Suprapubic skin (tissue), 4 donors: ENCODE results near the gene SLC22A23. TPM values are rescaled to one million over a fixed set of nuclear protein-coding genes. Genes with fewer than 3 reads are reported as not detected.

Experiments used
- DNase-seq, 2 donors: peaks; one replicate each; pipeline ENCODE4 v3.0.0-alpha.2; 2019; ENCODE audit warnings: low spot score in 2 of 2
- H3K27ac ChIP-seq: fragments of 200-600 bp; sonication (generic); one replicate; pipeline ENCODE4 v1.5.1; 2019
- H3K27me3 ChIP-seq: fragments of 200-600 bp; sonication (generic); one replicate; pipeline ENCODE4 v1.5.1; 2019
- H3K36me3 ChIP-seq: fragments of 200-600 bp; sonication (generic); one replicate; pipeline ENCODE4 v1.5.1; 2019
- H3K4me1 ChIP-seq: fragments of 200-600 bp; sonication (generic); one replicate; pipeline ENCODE4 v1.5.1; 2019
- H3K4me3 ChIP-seq: fragments of 200-600 bp; sonication (generic); one replicate; pipeline ENCODE4 v1.5.1; 2019; ENCODE audit warnings: mild to moderate bottlenecking
- H3K9me3 ChIP-seq: fragments of 200-600 bp; sonication (generic); one replicate; pipeline ENCODE4 v1.5.1; 2019
- CTCF ChIP-seq, 2 donors: fragments of 200-600 bp in 1 of 2; fragments of 450-650 bp in 1 of 2; sonication (generic) in 1 of 2; IDR thresholded peaks; one replicate each; pipeline ENCODE4 v1.5.1; 2016 to 2019; ENCODE audit warnings: antibody characterized with exemption in 2 of 2, mild to moderate bottlenecking in 1 of 2, moderate library complexity in 1 of 2
- EP300 ChIP-seq: sonication (generic); formaldehyde crosslinking; IDR thresholded peaks from one replicate; pipeline ENCODE4 v1.6.1; 2017; ENCODE audit warnings: antibody characterized with exemption
- POLR2A ChIP-seq, 2 donors: fragments of 450-650 bp; IDR thresholded peaks; one replicate each; pipeline ENCODE4 v1.6.1; 2017; ENCODE audit warnings: antibody characterized with exemption in 2 of 2, mild to moderate bottlenecking in 2 of 2, moderate library complexity in 2 of 2
- POLR2AphosphoS5 ChIP-seq, 3 donors: sonication (generic); formaldehyde crosslinking; IDR thresholded peaks; one replicate each; pipeline ENCODE4 v1.6.1; 2017; ENCODE audit warnings: antibody characterized with exemption in 3 of 3
- WGBS: methylation state at CpG from one replicate; pipeline ENCODE4 v1.1.5; 2018; 5-methylcytosine and 5-hydroxymethylcytosine counted together
- total RNA-seq, 4 donors: library from RNA; depleted of rRNA; stranded (reverse); fragments of >200 nt; gene quantifications; one replicate each; pipeline ENCODE4 v1.1.0, GENCODE V29; 2016

SLC22A23 gene
- total RNA-seq, 4 donors from 2014 or later: 38.2 to 59.8 (median 48.1) TPM

- Histone ChIP-seq H3K4me3 (no peak overlapping the region), H3K9me3 (no peaks in the 10 kb centered on the region), H3K4me1 (peaks cover 4% of the 10 kb centered on the region), H3K27me3 (no peaks in the 10 kb centered on the region), H3K27ac (no peak overlapping the region), H3K36me3 (peaks cover 33% of the 10 kb centered on the region)
- WGBS: 85% methylated on average over 7 of the region's 7 CpGs
- no peak for TF ChIP-seq EP300
- TF ChIP-seq POLR2AphosphoS5 (IDR thresholded peaks at IDR 0.05): no peak
- TF ChIP-seq CTCF (IDR thresholded peaks at IDR 0.05): no peak
- TF ChIP-seq POLR2A (IDR thresholded peaks at IDR 0.05): no peak
- peak in 1 of 2 donors; percentile 26 for DNase-seq
Measured at GRCh38 chr6:3291987-3292386, 164.9 kb downstream of the SLC22A23 start.

DNA sequence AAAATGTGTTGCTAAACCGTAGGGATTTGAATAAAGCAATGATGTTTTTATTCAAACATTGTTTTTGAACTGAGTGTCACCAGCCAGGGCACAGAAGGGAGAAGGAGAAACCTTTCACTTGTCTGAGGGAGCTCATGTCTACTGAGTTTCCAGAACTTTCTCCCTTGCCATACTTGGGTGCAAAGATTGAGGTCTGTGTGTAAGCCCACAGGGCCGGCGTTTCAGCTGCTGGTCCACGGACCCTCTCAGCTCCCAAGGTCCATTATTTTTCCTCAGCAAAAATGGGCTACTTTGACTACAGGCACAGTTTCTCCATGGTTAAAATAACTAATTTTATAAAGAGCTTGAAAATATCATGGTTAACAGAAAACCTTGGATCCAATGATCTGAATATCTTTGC lies 165.5 kb downstream of the SLC22A23 start:
- H3K27ac ChIP-seq: no peak overlapping the region
- TF ChIP-seq POLR2AphosphoS5 (IDR thresholded peaks at IDR 0.05) (no peak), EP300 (no peak), POLR2A (IDR thresholded peaks at IDR 0.05) (no peak), CTCF (IDR thresholded peaks at IDR 0.05) (no peak)
- H3K27me3 ChIP-seq: no peaks in the 10 kb centered on the region
- no peaks in the 10 kb centered on the region for H3K9me3 ChIP-seq
- no peak for DNase-seq
- H3K4me3 ChIP-seq: no peak overlapping the region
- H3K4me1 ChIP-seq: peaks cover 4% of the 10 kb centered on the region
- 92% methylated on average over 4 of the region's 4 CpGs for WGBS
- H3K36me3 ChIP-seq: peaks cover 33% of the 10 kb centered on the region

DNA sequence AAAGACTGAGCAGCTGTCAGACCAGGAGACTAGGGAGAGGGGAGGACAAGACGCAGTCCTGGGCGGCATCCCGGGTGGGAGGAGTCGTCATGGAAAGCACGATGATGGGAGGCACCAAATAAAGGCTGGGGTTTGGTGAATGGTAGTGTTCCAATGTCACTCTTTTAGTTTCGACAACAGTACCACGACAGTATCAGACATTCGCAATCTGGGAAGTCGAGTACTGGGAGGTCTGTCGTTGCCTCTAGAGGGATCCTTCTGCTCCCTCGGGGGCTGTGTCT lies 166.0 kb downstream of the SLC22A23 start:
- Histone ChIP-seq H3K9me3 (no peaks in the 10 kb centered on the region), H3K4me1 (peaks cover 4% of the 10 kb centered on the region), H3K27me3 (no peaks in the 10 kb centered on the region), H3K27ac (no peak overlapping the region), H3K36me3 (peaks cover 29% of the 10 kb centered on the region), H3K4me3 (no peak overlapping the region)
- WGBS: 72% methylated on average over 11 of the region's 11 CpGs
- TF ChIP-seq POLR2A (IDR thresholded peaks at IDR 0.05): no peak
- no peak for TF ChIP-seq POLR2AphosphoS5 (IDR thresholded peaks at IDR 0.05)
- TF ChIP-seq CTCF (IDR thresholded peaks at IDR 0.05): no peak
- no peak for TF ChIP-seq EP300
- peak; percentile 40 to 43 for DNase-seq

DNA sequence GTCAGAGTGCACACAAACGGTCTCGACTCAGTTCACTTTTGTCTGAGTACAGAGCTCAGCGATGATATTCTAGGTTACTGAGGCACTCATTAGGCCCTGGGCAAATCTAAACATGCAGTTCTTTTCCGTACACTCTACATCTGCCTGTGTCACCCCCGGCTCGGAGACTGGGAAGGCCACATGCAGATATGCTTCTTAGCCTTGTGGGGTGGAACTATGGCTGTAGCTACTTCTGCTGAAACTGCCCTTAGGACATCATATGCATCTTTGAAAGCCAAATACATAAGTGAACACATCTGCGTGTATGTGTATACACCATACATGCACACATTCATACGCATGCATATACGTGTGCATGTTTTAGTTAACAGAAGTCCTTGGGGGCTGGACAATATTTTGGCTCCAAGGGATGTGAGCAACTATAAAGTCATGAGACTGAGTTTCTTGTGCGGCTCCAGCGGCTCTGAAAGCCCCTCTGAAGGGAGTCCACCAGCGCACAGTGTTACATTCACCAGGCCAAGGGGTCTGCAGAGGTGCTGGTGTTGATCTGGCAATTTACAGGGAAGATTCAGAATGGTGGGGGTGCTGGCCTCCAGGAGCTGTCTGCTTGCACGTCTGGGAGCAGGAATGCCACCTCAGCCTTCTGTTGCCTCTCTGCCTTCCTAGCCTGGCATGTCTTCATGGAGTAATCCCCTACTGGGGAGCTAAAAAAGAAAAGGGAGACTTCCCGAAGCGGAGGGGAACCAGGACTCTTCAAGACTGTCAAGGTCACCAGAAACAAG lies 166.5 kb downstream of the SLC22A23 start:
- Histone ChIP-seq H3K9me3 (no peaks in the 10 kb centered on the region), H3K4me1 (peaks cover 4% of the 10 kb centered on the region), H3K27ac (no peak overlapping the region), H3K4me3 (no peak overlapping the region), H3K36me3 (peaks cover 28% of the 10 kb centered on the region), H3K27me3 (no peaks in the 10 kb centered on the region)
- peak; percentile 9 to 55 for DNase-seq
- 86% methylated on average over 15 of the region's 15 CpGs for WGBS
- TF ChIP-seq EP300 (no peak), POLR2AphosphoS5 (IDR thresholded peaks at IDR 0.05) (no peak), POLR2A (IDR thresholded peaks at IDR 0.05) (no peak), CTCF (IDR thresholded peaks at IDR 0.05) (no peak)

- no peak overlapping the region for H3K27ac ChIP-seq
- H3K4me3 ChIP-seq: no peak overlapping the region
- no peaks in the 10 kb centered on the region for H3K9me3 ChIP-seq
- H3K4me1 ChIP-seq: peaks cover 4% of the 10 kb centered on the region
- no peaks in the 10 kb centered on the region for H3K27me3 ChIP-seq
- WGBS: 85% methylated on average over 7 of the region's 7 CpGs
- peaks cover 26% of the 10 kb centered on the region for H3K36me3 ChIP-seq
- TF ChIP-seq POLR2A (IDR thresholded peaks at IDR 0.05) (no peak), EP300 (no peak), POLR2AphosphoS5 (IDR thresholded peaks at IDR 0.05) (no peak), CTCF (IDR thresholded peaks at IDR 0.05) (no peak)
- no peak for DNase-seq
Measured at GRCh38 chr6:3289664-3290055, 167.2 kb downstream of the SLC22A23 start.
